H1 (cell line): Measurements from ENCODE around the gene MAP4K4.

Source experiments
- CREB1 ChIP-seq: IDR thresholded peaks from 2 replicates; pipeline ENCODE4 v1.6.1; 2012; ENCODE audit warnings: inconsistent platforms
- CTCF ChIP-seq, 3 experiments: IDR thresholded peaks; 1 replicate in 2 of 3; 2 replicates in 1 of 3; pipeline versions ENCODE4 v1.5.1 to v1.6.1; 2011; ENCODE audit warnings: low read length in 3 of 3, mild to moderate bottlenecking in 3 of 3, inconsistent platforms in 2 of 3, low read depth in 1 of 3, moderate library complexity in 1 of 3; ENCODE audit not compliant: insufficient read depth in 1 of 3; ENCODE audit errors: control extremely low read depth in 1 of 3
- FOSL1 ChIP-seq: IDR thresholded peaks from 2 replicates; pipeline ENCODE4 v1.6.1; 2011; ENCODE audit warnings: mild to moderate bottlenecking, low read depth, low read length, moderate library complexity; ENCODE audit not compliant: insufficient read depth
- NANOG ChIP-seq: IDR thresholded peaks from 2 replicates; pipeline ENCODE4 v1.6.1; 2011; ENCODE audit warnings: low read length, low read depth, mild to moderate bottlenecking, inconsistent platforms; ENCODE audit not compliant: insufficient read depth, poor library complexity, severe bottlenecking

GRCh38 chr2:101751276-101751815, 53.8 kb downstream of the MAP4K4 start:
- no peak for TF ChIP-seq FOSL1
- no peak for TF ChIP-seq CTCF (IDR thresholded peaks at IDR 0.05; ENCODE audit: control extremely low read depth in 1 of 3, insufficient read depth in 1 of 3, low read depth in 1 of 3, low read length in 3 of 3)
- TF ChIP-seq NANOG: no peak
- no peak for TF ChIP-seq CREB1
